Stimulated activated CD4-positive, alpha-beta T cell treated with anti-CD3 and anti-CD28 coated beads, Interleukin-4, amount 100 ng/mL, for 4 hours (primary cell): ENCODE results near the gene SQSTM1.
"Not testable (repeated sequence)": the region's sequence is repeated elsewhere in the genome, so short reads cannot be mapped to it uniquely, and the experiment has no call there.

ENCODE experiments used
- DNase-seq, 2 experiments: peaks; one replicate each; pipeline ENCODE4 v3.0.0-alpha.2; 2020

SQSTM1 gene

GRCh38 chr5:179827680-179828079, 7.0 kb downstream of the SQSTM1 start:
- peak; percentile 54 to 70 for DNase-seq

- no peak for DNase-seq
Observed at GRCh38 chr5:179828756-179829421, 8.2 kb downstream of the SQSTM1 start.

GRCh38 chr5:179829732-179830435, 9.2 kb downstream of the SQSTM1 start:
- DNase-seq = no peak

GRCh38 chr5:179830818-179831468, 10.2 kb downstream of the SQSTM1 start:
- DNase-seq = no peak

GRCh38 chr5:179832039-179832745, 11.5 kb downstream of the SQSTM1 start:
- DNase-seq = no peak

GRCh38 chr5:179833056-179833708, 12.5 kb downstream of the SQSTM1 start:
- DNase-seq = no peak

GRCh38 chr5:179833709-179834070, 13.0 kb downstream of the SQSTM1 start:
- no peak for DNase-seq

GRCh38 chr5:179834120-179834519, 13.4 kb downstream of the SQSTM1 start:
- no peak for DNase-seq

GRCh38 chr5:179834871-179835270, 14.2 kb downstream of the SQSTM1 start:
- not testable (repeated sequence) for DNase-seq

GRCh38 chr5:179836225-179837019, 15.7 kb downstream of the SQSTM1 start:
- peak; percentile 52 to 64 for DNase-seq

GRCh38 chr5:179837076-179838011, 16.6 kb downstream of the SQSTM1 start:
- no peak for DNase-seq

- DNase-seq = no peak
Observed at GRCh38 chr5:179839328-179840256, 18.9 kb downstream of the SQSTM1 start.

- no peak for DNase-seq
Observed at GRCh38 chr5:179840321-179840720, 19.6 kb downstream of the SQSTM1 start.

- no peak for DNase-seq
Observed at GRCh38 chr5:179840766-179841165, 20.1 kb downstream of the SQSTM1 start.

- no peak for DNase-seq
Observed at GRCh38 chr5:179841621-179842020, 20.9 kb downstream of the SQSTM1 start.

GRCh38 chr5:179852993-179853547, 32.4 kb downstream of the SQSTM1 start:
- DNase-seq = no peak

- no peak for DNase-seq
Observed at GRCh38 chr5:179854356-179854755, 33.7 kb downstream of the SQSTM1 start.

- DNase-seq = peak; percentile 51 to 76
Observed at GRCh38 chr5:179858241-179858585, 37.5 kb downstream of the SQSTM1 start.
